ENCODE measurements around the gene SLC16A11.

The SLC16A11 gene

GRCh38 chr17:7004398-7005253, 39.3 kb downstream of the SLC16A11 start:
- peak; percentile 88 for DNase-seq

GRCh38 chr17:7003745-7004144, 40.1 kb downstream of the SLC16A11 start:
- no peak for DNase-seq

GRCh38 chr17:7002288-7003047, 41.4 kb downstream of the SLC16A11 start:
- no peak for DNase-seq

GRCh38 chr17:7001318-7001961, 42.5 kb downstream of the SLC16A11 start:
- DNase-seq: no peak

GRCh38 chr17:6998855-6999508, 44.9 kb downstream of the SLC16A11 start:
- DNase-seq: no peak

- no peak for DNase-seq
These were observed 46.7 kb downstream of the SLC16A11 start for GRCh38 chr17:6997171-6997570.

GRCh38 chr17:6996256-6997011, 47.5 kb downstream of the SLC16A11 start:
- no peak for DNase-seq

- DNase-seq: peak; percentile 69
These were observed 48.2 kb downstream of the SLC16A11 start, which contains the start of gene ALOX12 for GRCh38 chr17:6995500-6996255. TSS of gene ALOX12 (plus strand) at chr17:6996049. CDS start at chr17:6996118, 69 bp downstream.

GRCh38 chr17:6994666-6995256, 49.1 kb downstream of the SLC16A11 start:
- DNase-seq: peak; percentile 48

- DNase-seq: no peak
These were observed 49.7 kb downstream of the SLC16A11 start for GRCh38 chr17:6994118-6994598.

GRCh38 chr17:6993613-6994056, 50.3 kb downstream of the SLC16A11 start:
- peak; percentile 96 for DNase-seq

Measured in hematopoietic multipotent progenitor cell treated with erythropoietin and hydrocortisone succinate and interleukin-3 and kit ligand, for 8 days (in vitro differentiated cells).